ENCODE results near the gene RPL13. TPM values are rescaled to one million over a fixed set of nuclear protein-coding genes. Genes with fewer than 3 reads are reported as not detected.
"Not testable (repeated sequence)": the region's sequence is repeated elsewhere in the genome, so short reads cannot be mapped to it uniquely, and the experiment has no call there.

The RPL13 gene
- total RNA-seq, 1 donor from 2014 or later = 8,204 TPM

GRCh38 chr16:89586218-89586617, 25.7 kb downstream of the RPL13 start:
- intact Hi-C loops (cut with DNase I) = no loop called here
- Histone ChIP-seq H3K4me1 (peaks cover 13% of the 10 kb centered on the region), H3K27me3 (no peaks in the 10 kb centered on the region), H3K9me3 (no peaks in the 10 kb centered on the region), H3K27ac (no peak overlapping the region), H3K36me3 (no peaks in the 10 kb centered on the region), H3K4me3 (no peak overlapping the region)
- no peak for TF ChIP-seq CTCF (IDR thresholded peaks at IDR 0.05)
- no peak for TF ChIP-seq POLR2A (IDR thresholded peaks at IDR 0.05)
- TF ChIP-seq POLR2AphosphoS5 (IDR thresholded peaks at IDR 0.05; ENCODE audit: insufficient read depth in 1 of 2, low read depth in 1 of 2) = no peak
- no peak for DNase-seq (ENCODE audit: extremely low spot score in 2 of 2)

GRCh38 chr16:89586853-89587252, 26.4 kb downstream of the RPL13 start:
- no peak overlapping the region for H3K4me3 ChIP-seq
- H3K36me3 ChIP-seq = no peaks in the 10 kb centered on the region
- intact Hi-C loops (cut with DNase I) = no loop called here
- H3K9me3 ChIP-seq = no peaks in the 10 kb centered on the region
- DNase-seq (ENCODE audit: extremely low spot score in 2 of 2) = no peak
- peaks cover 8% of the 10 kb centered on the region for H3K4me1 ChIP-seq
- TF ChIP-seq POLR2AphosphoS5 (IDR thresholded peaks at IDR 0.05; ENCODE audit: insufficient read depth in 1 of 2, low read depth in 1 of 2) (no peak), CTCF (IDR thresholded peaks at IDR 0.05) (no peak), POLR2A (IDR thresholded peaks at IDR 0.05) (no peak)
- no peaks in the 10 kb centered on the region for H3K27me3 ChIP-seq
- no peak overlapping the region for H3K27ac ChIP-seq

GRCh38 chr16:89587676-89588075, 27.2 kb downstream of the RPL13 start:
- H3K4me3 ChIP-seq; intact Hi-C loops (cut with DNase I); H3K27ac ChIP-seq; H3K27me3 ChIP-seq; H3K4me1 ChIP-seq; H3K36me3 ChIP-seq; DNase-seq (ENCODE audit: extremely low spot score in 2 of 2); H3K9me3 ChIP-seq: not testable (repeated sequence)

- no peaks in the 10 kb centered on the region for H3K9me3 ChIP-seq
- intact Hi-C loops (cut with DNase I) = no loop called here
- no peak overlapping the region for H3K27ac ChIP-seq
- no peak for TF ChIP-seq CTCF (IDR thresholded peaks at IDR 0.05)
- TF ChIP-seq POLR2AphosphoS5 (IDR thresholded peaks at IDR 0.05; ENCODE audit: insufficient read depth in 1 of 2, low read depth in 1 of 2) = no peak
- no peak for TF ChIP-seq POLR2A (IDR thresholded peaks at IDR 0.05)
- H3K36me3 ChIP-seq = no peaks in the 10 kb centered on the region
- H3K4me1 ChIP-seq = no peaks in the 10 kb centered on the region
- H3K27me3 ChIP-seq = no peaks in the 10 kb centered on the region
- no peak overlapping the region for H3K4me3 ChIP-seq
- DNase-seq (ENCODE audit: extremely low spot score in 2 of 2) = no peak
These were observed 28.1 kb downstream of the RPL13 start for GRCh38 chr16:89588413-89589109.

GRCh38 chr16:89589241-89589926, 28.9 kb downstream of the RPL13 start:
- Histone ChIP-seq H3K27me3 (no peaks in the 10 kb centered on the region), H3K4me1 (no peaks in the 10 kb centered on the region), H3K4me3 (no peak overlapping the region), H3K27ac (no peak overlapping the region), H3K36me3 (no peaks in the 10 kb centered on the region), H3K9me3 (no peaks in the 10 kb centered on the region)
- no peak for DNase-seq (ENCODE audit: extremely low spot score in 2 of 2)
- no peak for TF ChIP-seq CTCF (IDR thresholded peaks at IDR 0.05)
- TF ChIP-seq POLR2A (IDR thresholded peaks at IDR 0.05) = no peak
- no peak for TF ChIP-seq POLR2AphosphoS5 (IDR thresholded peaks at IDR 0.05; ENCODE audit: insufficient read depth in 1 of 2, low read depth in 1 of 2)
- intact Hi-C loops (cut with DNase I) = no loop called here
